ENCODE results near the gene EDIL3.

- TF ChIP-seq BHLHE40 (IDR thresholded peaks at IDR 0.05; ENCODE audit: low read length) (no peak), ZNF281 (CRISPR knock-in tag; IDR thresholded peaks at IDR 0.05; ENCODE audit: borderline replicate concordance) (no peak), FOXM1 (CRISPR knock-in tag; IDR thresholded peaks at IDR 0.05) (no peak), NFE2L1 (CRISPR knock-in tag; IDR thresholded peaks at IDR 0.05; ENCODE audit: borderline replicate concordance) (no peak), NPAS2 (CRISPR knock-in tag; IDR thresholded peaks at IDR 0.05; ENCODE audit: borderline replicate concordance) (no peak), ZNF501 (CRISPR knock-in tag; IDR thresholded peaks at IDR 0.05) (no peak), ZNF841 (CRISPR knock-in tag; IDR thresholded peaks at IDR 0.05; ENCODE audit: borderline replicate concordance) (no peak), CEBPB (IDR thresholded peaks at IDR 0.05; ENCODE audit: borderline replicate concordance, low read depth, low read length) (no peak), CTCF (CRISPR knock-in tag; IDR thresholded peaks at IDR 0.05) (no peak), POLR2A (IDR thresholded peaks at IDR 0.05; ENCODE audit: insufficient read depth in 1 of 2, low read depth in 2 of 2, low read length in 2 of 2) (no peak)
- TF ChIP-seq, protein P1, sequence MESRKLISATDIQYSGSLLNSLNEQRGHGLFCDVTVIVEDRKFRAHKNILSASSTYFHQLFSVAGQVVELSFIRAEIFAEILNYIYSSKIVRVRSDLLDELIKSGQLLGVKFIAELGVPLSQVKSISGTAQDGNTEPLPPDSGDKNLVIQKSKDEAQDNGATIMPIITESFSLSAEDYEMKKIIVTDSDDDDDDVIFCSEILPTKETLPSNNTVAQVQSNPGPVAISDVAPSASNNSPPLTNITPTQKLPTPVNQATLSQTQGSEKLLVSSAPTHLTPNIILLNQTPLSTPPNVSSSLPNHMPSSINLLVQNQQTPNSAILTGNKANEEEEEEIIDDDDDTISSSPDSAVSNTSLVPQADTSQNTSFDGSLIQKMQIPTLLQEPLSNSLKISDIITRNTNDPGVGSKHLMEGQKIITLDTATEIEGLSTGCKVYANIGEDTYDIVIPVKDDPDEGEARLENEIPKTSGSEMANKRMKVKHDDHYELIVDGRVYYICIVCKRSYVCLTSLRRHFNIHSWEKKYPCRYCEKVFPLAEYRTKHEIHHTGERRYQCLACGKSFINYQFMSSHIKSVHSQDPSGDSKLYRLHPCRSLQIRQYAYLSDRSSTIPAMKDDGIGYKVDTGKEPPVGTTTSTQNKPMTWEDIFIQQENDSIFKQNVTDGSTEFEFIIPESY (CRISPR knock-in tag; IDR thresholded peaks at IDR 0.05) = no peak
These were observed 397.0 kb downstream of the EDIL3 start for GRCh38 chr5:83987513-83988292.

All from HepG2 (cell line).